HEK293 (cell line): ENCODE data around the gene FAM78A.

ENCODE experiments used
- SCRT1 ChIP-seq: fragments of 450-650 bp; formaldehyde crosslinking; IDR thresholded peaks from 2 replicates; pipeline ENCODE4 v1.5.1; 2016; ENCODE audit warnings: missing biosample characterization, missing genetic modification characterization, borderline replicate concordance
- ZBTB7A ChIP-seq: fragments of 450-650 bp; formaldehyde crosslinking; IDR thresholded peaks from 2 replicates; pipeline ENCODE4 v1.5.1; 2016; ENCODE audit warnings: low read depth, missing biosample characterization, missing genetic modification characterization
- ZNF324 ChIP-seq: fragments of 450-650 bp; formaldehyde crosslinking; IDR thresholded peaks from 2 replicates; pipeline ENCODE4 v1.5.1; 2016; ENCODE audit warnings: missing biosample characterization, missing genetic modification characterization
- ZNF354C ChIP-seq: fragments of 450-650 bp; formaldehyde crosslinking; IDR thresholded peaks from 2 replicates; pipeline ENCODE4 v1.5.1; 2016; ENCODE audit warnings: missing biosample characterization, missing genetic modification characterization, low read depth, borderline replicate concordance
- ZNF561 ChIP-seq: fragments of 450-650 bp; IDR thresholded peaks from 2 replicates; pipeline ENCODE4 v1.5.1; 2018; ENCODE audit warnings: missing biosample characterization, missing genetic modification characterization, borderline replicate concordance
- ZNF664 ChIP-seq: fragments of 450-650 bp; formaldehyde crosslinking; IDR thresholded peaks from 2 replicates; pipeline ENCODE4 v1.5.1; 2016; ENCODE audit warnings: missing biosample characterization, missing genetic modification characterization
- ZNF670 ChIP-seq: fragments of 450-650 bp; formaldehyde crosslinking; IDR thresholded peaks from 2 replicates; pipeline ENCODE4 v1.5.1; 2016; ENCODE audit warnings: missing biosample characterization, missing genetic modification characterization, low read depth
- ZNF777 ChIP-seq: fragments of 450-650 bp; formaldehyde crosslinking; IDR thresholded peaks from 2 replicates; pipeline ENCODE4 v1.5.1; 2017; ENCODE audit warnings: missing biosample characterization, missing genetic modification characterization, borderline replicate concordance
- TF ChIP-seq, protein P1 (sequence below): fragments of 450-650 bp; formaldehyde crosslinking; IDR thresholded peaks from 2 replicates; pipeline ENCODE4 v1.5.1; 2017; ENCODE audit warnings: missing biosample characterization, missing genetic modification characterization
- TF ChIP-seq, protein P2 (sequence below): fragments of 450-650 bp; formaldehyde crosslinking; IDR thresholded peaks from 2 replicates; pipeline ENCODE4 v1.5.1; 2016; ENCODE audit warnings: missing biosample characterization, missing genetic modification characterization
- TF ChIP-seq, protein P3 (sequence below): fragments of 450-650 bp; formaldehyde crosslinking; IDR thresholded peaks from 2 replicates; pipeline ENCODE4 v1.5.1; 2016; ENCODE audit warnings: missing biosample characterization, missing genetic modification characterization
- TF ChIP-seq, protein P4 (sequence below): fragments of 450-650 bp; IDR thresholded peaks from 2 replicates; pipeline ENCODE4 v1.5.1; 2018; ENCODE audit warnings: missing biosample characterization, missing genetic modification characterization
- TF ChIP-seq, protein P5 (sequence below): fragments of 450-650 bp; formaldehyde crosslinking; IDR thresholded peaks from 2 replicates; pipeline ENCODE4 v1.5.1; 2016; ENCODE audit warnings: missing biosample characterization, missing genetic modification characterization, low read depth

- TF ChIP-seq, protein P1, sequence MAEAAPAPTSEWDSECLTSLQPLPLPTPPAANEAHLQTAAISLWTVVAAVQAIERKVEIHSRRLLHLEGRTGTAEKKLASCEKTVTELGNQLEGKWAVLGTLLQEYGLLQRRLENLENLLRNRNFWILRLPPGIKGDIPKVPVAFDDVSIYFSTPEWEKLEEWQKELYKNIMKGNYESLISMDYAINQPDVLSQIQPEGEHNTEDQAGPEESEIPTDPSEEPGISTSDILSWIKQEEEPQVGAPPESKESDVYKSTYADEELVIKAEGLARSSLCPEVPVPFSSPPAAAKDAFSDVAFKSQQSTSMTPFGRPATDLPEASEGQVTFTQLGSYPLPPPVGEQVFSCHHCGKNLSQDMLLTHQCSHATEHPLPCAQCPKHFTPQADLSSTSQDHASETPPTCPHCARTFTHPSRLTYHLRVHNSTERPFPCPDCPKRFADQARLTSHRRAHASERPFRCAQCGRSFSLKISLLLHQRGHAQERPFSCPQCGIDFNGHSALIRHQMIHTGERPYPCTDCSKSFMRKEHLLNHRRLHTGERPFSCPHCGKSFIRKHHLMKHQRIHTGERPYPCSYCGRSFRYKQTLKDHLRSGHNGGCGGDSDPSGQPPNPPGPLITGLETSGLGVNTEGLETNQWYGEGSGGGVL (tag by site-specific recombination), result no peak
- TF ChIP-seq, protein P2, sequence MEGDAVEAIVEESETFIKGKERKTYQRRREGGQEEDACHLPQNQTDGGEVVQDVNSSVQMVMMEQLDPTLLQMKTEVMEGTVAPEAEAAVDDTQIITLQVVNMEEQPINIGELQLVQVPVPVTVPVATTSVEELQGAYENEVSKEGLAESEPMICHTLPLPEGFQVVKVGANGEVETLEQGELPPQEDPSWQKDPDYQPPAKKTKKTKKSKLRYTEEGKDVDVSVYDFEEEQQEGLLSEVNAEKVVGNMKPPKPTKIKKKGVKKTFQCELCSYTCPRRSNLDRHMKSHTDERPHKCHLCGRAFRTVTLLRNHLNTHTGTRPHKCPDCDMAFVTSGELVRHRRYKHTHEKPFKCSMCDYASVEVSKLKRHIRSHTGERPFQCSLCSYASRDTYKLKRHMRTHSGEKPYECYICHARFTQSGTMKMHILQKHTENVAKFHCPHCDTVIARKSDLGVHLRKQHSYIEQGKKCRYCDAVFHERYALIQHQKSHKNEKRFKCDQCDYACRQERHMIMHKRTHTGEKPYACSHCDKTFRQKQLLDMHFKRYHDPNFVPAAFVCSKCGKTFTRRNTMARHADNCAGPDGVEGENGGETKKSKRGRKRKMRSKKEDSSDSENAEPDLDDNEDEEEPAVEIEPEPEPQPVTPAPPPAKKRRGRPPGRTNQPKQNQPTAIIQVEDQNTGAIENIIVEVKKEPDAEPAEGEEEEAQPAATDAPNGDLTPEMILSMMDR (tag by site-specific recombination), result no peak
- TF ChIP-seq, protein P3, sequence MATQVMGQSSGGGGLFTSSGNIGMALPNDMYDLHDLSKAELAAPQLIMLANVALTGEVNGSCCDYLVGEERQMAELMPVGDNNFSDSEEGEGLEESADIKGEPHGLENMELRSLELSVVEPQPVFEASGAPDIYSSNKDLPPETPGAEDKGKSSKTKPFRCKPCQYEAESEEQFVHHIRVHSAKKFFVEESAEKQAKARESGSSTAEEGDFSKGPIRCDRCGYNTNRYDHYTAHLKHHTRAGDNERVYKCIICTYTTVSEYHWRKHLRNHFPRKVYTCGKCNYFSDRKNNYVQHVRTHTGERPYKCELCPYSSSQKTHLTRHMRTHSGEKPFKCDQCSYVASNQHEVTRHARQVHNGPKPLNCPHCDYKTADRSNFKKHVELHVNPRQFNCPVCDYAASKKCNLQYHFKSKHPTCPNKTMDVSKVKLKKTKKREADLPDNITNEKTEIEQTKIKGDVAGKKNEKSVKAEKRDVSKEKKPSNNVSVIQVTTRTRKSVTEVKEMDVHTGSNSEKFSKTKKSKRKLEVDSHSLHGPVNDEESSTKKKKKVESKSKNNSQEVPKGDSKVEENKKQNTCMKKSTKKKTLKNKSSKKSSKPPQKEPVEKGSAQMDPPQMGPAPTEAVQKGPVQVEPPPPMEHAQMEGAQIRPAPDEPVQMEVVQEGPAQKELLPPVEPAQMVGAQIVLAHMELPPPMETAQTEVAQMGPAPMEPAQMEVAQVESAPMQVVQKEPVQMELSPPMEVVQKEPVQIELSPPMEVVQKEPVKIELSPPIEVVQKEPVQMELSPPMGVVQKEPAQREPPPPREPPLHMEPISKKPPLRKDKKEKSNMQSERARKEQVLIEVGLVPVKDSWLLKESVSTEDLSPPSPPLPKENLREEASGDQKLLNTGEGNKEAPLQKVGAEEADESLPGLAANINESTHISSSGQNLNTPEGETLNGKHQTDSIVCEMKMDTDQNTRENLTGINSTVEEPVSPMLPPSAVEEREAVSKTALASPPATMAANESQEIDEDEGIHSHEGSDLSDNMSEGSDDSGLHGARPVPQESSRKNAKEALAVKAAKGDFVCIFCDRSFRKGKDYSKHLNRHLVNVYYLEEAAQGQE, result no peak
- TF ChIP-seq ZNF777 (tag by site-specific recombination), result no peak
- no peak for TF ChIP-seq ZNF664
- TF ChIP-seq ZNF561 (tag by site-specific recombination), result no peak
- no peak for TF ChIP-seq ZBTB7A (tag by site-specific recombination)
- TF ChIP-seq ZNF670 (tag by site-specific recombination), result no peak
- no peak for TF ChIP-seq ZNF324 (tag by site-specific recombination)
- TF ChIP-seq, protein P4, sequence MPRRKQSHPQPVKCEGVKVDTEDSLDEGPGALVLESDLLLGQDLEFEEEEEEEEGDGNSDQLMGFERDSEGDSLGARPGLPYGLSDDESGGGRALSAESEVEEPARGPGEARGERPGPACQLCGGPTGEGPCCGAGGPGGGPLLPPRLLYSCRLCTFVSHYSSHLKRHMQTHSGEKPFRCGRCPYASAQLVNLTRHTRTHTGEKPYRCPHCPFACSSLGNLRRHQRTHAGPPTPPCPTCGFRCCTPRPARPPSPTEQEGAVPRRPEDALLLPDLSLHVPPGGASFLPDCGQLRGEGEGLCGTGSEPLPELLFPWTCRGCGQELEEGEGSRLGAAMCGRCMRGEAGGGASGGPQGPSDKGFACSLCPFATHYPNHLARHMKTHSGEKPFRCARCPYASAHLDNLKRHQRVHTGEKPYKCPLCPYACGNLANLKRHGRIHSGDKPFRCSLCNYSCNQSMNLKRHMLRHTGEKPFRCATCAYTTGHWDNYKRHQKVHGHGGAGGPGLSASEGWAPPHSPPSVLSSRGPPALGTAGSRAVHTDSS (tag by site-specific recombination), result no peak
- TF ChIP-seq SCRT1 (tag by site-specific recombination), result no peak
- TF ChIP-seq, protein P5, sequence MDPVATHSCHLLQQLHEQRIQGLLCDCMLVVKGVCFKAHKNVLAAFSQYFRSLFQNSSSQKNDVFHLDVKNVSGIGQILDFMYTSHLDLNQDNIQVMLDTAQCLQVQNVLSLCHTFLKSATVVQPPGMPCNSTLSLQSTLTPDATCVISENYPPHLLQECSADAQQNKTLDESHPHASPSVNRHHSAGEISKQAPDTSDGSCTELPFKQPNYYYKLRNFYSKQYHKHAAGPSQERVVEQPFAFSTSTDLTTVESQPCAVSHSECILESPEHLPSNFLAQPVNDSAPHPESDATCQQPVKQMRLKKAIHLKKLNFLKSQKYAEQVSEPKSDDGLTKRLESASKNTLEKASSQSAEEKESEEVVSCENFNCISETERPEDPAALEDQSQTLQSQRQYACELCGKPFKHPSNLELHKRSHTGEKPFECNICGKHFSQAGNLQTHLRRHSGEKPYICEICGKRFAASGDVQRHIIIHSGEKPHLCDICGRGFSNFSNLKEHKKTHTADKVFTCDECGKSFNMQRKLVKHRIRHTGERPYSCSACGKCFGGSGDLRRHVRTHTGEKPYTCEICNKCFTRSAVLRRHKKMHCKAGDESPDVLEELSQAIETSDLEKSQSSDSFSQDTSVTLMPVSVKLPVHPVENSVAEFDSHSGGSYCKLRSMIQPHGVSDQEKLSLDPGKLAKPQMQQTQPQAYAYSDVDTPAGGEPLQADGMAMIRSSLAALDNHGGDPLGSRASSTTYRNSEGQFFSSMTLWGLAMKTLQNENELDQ (tag by site-specific recombination), result no peak
- TF ChIP-seq ZNF354C (tag by site-specific recombination), result no peak
These were observed 15.4 kb downstream of the FAM78A start for GRCh38 chr9:131260751-131261452.
